GM23338 (cell line): ENCODE results near the gene EEF1G. TPM values are rescaled to one million over a fixed set of nuclear protein-coding genes. Genes with fewer than 3 reads are reported as not detected.

ENCODE experiments used
- ATAC-seq: fragments of 200-7000 bp; cut with Tn5 transposase; 3 replicates; pipeline ENCODE4 v1.9.1; 2020
- DNase-seq: peaks from one replicate; pipeline ENCODE4 v3.0.0-alpha.2; 2015; ENCODE audit warnings: low spot score
- H2AFZ ChIP-seq: fragments of 200-600 bp; sonication (generic); 2 replicates; pipeline ENCODE4 v1.8.0; 2016; ENCODE audit warnings: antibody characterized with exemption, mild to moderate bottlenecking, moderate library complexity
- H3F3A ChIP-seq: fragments of 200-600 bp; sonication (generic); replicated peaks from 2 replicates; pipeline ENCODE4 v1.8.0; 2017; ENCODE audit warnings: antibody characterized with exemption, mixed run types, low read depth
- H3K27ac ChIP-seq: fragments of 200-600 bp; sonication (generic); 2 replicates; pipeline ENCODE4 v1.6.1; 2016; ENCODE audit warnings: low read depth
- H3K27me3 ChIP-seq: fragments of 200-600 bp; sonication (generic); 2 replicates; pipeline ENCODE4 v1.8.0; 2016; ENCODE audit warnings: mild to moderate bottlenecking, mixed run types, moderate library complexity; ENCODE audit not compliant: insufficient read depth
- H3K36me3 ChIP-seq: fragments of 200-600 bp; sonication (generic); 2 replicates; pipeline ENCODE4 v1.8.0; 2016; ENCODE audit warnings: mild to moderate bottlenecking; ENCODE audit not compliant: insufficient read depth
- H3K4me1 ChIP-seq: fragments of 200-600 bp; sonication (generic); 2 replicates; pipeline ENCODE4 v1.8.0; 2016; ENCODE audit warnings: mild to moderate bottlenecking, moderate library complexity; ENCODE audit not compliant: insufficient read depth
- H3K4me2 ChIP-seq: fragments of 200-600 bp; sonication (generic); 2 replicates; pipeline ENCODE4 v1.7.1; 2017; ENCODE audit warnings: mixed run types
- H3K4me3 ChIP-seq: fragments of 200-600 bp; sonication (generic); 2 replicates; pipeline ENCODE4 v1.6.1; 2016; ENCODE audit warnings: mixed run types
- H3K79me2 ChIP-seq: fragments of 200-600 bp; sonication (generic); replicated peaks from 2 replicates; pipeline ENCODE4 v1.8.0; 2017; ENCODE audit warnings: mild to moderate bottlenecking; ENCODE audit not compliant: insufficient read depth
- H3K9me2 ChIP-seq: fragments of 200-600 bp; sonication (generic); 2 replicates; pipeline ENCODE4 v1.8.0; 2017; ENCODE audit not compliant: insufficient read depth
- H4K20me1 ChIP-seq: fragments of 200-600 bp; sonication (generic); replicated peaks from 2 replicates; pipeline ENCODE4 v1.8.0; 2017; ENCODE audit warnings: mild to moderate bottlenecking; ENCODE audit not compliant: insufficient read depth
- H3K27ac Mint-ChIP-seq: 2 replicates; pipeline ENCODE4 v1.8.0; 2020; ENCODE audit warnings: inconsistent platforms, mild to moderate bottlenecking, moderate library complexity, mixed read lengths
- H3K27me3 Mint-ChIP-seq: 3 replicates; pipeline ENCODE4 v1.8.0; 2022; ENCODE audit warnings: low read depth, mild to moderate bottlenecking, moderate library complexity, mixed read lengths, inconsistent platforms; ENCODE audit not compliant: insufficient read depth, poor library complexity
- H3K36me3 Mint-ChIP-seq: 3 replicates; pipeline ENCODE4 v1.8.0; 2021; ENCODE audit warnings: low read depth, mild to moderate bottlenecking, inconsistent platforms, moderate library complexity, mixed read lengths
- H3K4me1 Mint-ChIP-seq: 3 replicates; pipeline ENCODE4 v1.8.0; 2020; ENCODE audit warnings: mild to moderate bottlenecking, inconsistent platforms, mixed read lengths
- H3K4me3 Mint-ChIP-seq: 3 replicates; pipeline ENCODE4 v1.8.0; 2021; ENCODE audit warnings: moderate library complexity, mild to moderate bottlenecking, inconsistent platforms, mixed read lengths
- H3K9me3 Mint-ChIP-seq: 3 replicates; pipeline ENCODE4 v1.8.0; 2020; ENCODE audit warnings: moderate library complexity, mild to moderate bottlenecking, inconsistent platforms, mixed read lengths
- EZH2 ChIP-seq: fragments of 200-600 bp; sonication (generic); IDR thresholded peaks from one replicate; pipeline ENCODE4 v1.8.0; 2017; ENCODE audit warnings: antibody characterized with exemption, mild to moderate bottlenecking, low read depth; ENCODE audit not compliant: unreplicated experiment
- EZH2phosphoT487 ChIP-seq: fragments of 200-600 bp; sonication (generic); IDR thresholded peaks from one replicate; pipeline ENCODE4 v1.8.1; 2018; ENCODE audit warnings: antibody characterized with exemption; ENCODE audit not compliant: unreplicated experiment
- STAT1 ChIP-seq: IDR thresholded peaks from one replicate; pipeline ENCODE4 v1.6.1; 2016; ENCODE audit warnings: antibody characterized with exemption; ENCODE audit not compliant: unreplicated experiment
- polyA plus RNA-seq: library from polyadenylated mRNA; unstranded; fragments of >200 nt; fragmentation: Nextera tagmentation; extraction: Ambion mirVana; gene quantifications from 2 replicates; pipeline ENCODE4 v1.2.1, GENCODE V29; 2016
- total RNA-seq: library from RNA; depleted of rRNA; stranded (reverse); fragments of >200 nt; shearing (Covaris generic); gene quantifications from 2 replicates; pipeline ENCODE4 v1.2.3, GENCODE V29; 2014
- TF ChIP-seq, protein P1 (sequence below): fragments of 250-450 bp; sonication (Bioruptor Pico); IDR thresholded peaks from 2 replicates; pipeline ENCODE4 v1.5.0; 2020; ENCODE audit warnings: mild to moderate bottlenecking, moderate library complexity
- TF ChIP-seq, protein P2 (sequence below), 2 experiments: fragments of 200-600 bp in 1 of 2; sonication (generic) in 1 of 2; conservative IDR thresholded peaks; 2 replicates each; pipeline versions ENCODE4 v1.5.1 to v1.6.1; 2016 to 2017; ENCODE audit warnings: antibody characterized with exemption in 2 of 2, low read depth in 2 of 2, mild to moderate bottlenecking in 2 of 2, moderate library complexity in 1 of 2

The EEF1G gene
- total and polyA plus RNA-seq, 2 experiments from 2014 or later: 696 to 1,316 TPM

DNA sequence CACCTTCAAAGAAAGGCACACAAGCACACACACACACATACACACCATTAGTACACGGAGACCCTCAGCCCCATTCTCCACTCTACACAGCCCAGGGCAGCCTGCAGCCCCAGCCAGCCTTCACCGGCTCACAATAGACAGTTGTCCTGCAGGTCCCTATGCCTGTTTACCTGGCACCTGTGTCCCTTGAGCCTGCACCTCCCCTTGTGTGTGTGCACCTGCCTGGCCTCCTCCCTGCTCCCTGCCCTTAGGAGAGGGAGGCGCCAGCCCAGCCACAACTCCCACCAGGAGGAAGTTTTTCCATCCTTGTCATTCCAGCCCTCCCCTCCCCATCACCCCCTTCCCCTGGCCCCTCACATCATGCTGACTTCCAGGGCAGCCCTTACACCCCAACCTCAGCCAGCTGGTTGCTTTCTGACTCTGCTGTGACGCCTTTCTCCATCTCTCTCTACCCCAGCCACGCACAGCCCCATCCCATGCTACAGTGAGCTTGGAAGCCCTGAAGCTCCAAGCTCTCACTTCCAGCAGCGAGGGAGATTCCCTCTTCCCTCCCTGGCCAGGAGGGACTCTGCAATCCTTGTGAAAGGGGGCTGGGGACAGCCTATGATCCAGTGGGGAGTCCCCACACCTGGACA, 31.5 kb downstream of the EEF1G start (continued):
- no peak for TF ChIP-seq STAT1
- TF ChIP-seq, protein P1, sequence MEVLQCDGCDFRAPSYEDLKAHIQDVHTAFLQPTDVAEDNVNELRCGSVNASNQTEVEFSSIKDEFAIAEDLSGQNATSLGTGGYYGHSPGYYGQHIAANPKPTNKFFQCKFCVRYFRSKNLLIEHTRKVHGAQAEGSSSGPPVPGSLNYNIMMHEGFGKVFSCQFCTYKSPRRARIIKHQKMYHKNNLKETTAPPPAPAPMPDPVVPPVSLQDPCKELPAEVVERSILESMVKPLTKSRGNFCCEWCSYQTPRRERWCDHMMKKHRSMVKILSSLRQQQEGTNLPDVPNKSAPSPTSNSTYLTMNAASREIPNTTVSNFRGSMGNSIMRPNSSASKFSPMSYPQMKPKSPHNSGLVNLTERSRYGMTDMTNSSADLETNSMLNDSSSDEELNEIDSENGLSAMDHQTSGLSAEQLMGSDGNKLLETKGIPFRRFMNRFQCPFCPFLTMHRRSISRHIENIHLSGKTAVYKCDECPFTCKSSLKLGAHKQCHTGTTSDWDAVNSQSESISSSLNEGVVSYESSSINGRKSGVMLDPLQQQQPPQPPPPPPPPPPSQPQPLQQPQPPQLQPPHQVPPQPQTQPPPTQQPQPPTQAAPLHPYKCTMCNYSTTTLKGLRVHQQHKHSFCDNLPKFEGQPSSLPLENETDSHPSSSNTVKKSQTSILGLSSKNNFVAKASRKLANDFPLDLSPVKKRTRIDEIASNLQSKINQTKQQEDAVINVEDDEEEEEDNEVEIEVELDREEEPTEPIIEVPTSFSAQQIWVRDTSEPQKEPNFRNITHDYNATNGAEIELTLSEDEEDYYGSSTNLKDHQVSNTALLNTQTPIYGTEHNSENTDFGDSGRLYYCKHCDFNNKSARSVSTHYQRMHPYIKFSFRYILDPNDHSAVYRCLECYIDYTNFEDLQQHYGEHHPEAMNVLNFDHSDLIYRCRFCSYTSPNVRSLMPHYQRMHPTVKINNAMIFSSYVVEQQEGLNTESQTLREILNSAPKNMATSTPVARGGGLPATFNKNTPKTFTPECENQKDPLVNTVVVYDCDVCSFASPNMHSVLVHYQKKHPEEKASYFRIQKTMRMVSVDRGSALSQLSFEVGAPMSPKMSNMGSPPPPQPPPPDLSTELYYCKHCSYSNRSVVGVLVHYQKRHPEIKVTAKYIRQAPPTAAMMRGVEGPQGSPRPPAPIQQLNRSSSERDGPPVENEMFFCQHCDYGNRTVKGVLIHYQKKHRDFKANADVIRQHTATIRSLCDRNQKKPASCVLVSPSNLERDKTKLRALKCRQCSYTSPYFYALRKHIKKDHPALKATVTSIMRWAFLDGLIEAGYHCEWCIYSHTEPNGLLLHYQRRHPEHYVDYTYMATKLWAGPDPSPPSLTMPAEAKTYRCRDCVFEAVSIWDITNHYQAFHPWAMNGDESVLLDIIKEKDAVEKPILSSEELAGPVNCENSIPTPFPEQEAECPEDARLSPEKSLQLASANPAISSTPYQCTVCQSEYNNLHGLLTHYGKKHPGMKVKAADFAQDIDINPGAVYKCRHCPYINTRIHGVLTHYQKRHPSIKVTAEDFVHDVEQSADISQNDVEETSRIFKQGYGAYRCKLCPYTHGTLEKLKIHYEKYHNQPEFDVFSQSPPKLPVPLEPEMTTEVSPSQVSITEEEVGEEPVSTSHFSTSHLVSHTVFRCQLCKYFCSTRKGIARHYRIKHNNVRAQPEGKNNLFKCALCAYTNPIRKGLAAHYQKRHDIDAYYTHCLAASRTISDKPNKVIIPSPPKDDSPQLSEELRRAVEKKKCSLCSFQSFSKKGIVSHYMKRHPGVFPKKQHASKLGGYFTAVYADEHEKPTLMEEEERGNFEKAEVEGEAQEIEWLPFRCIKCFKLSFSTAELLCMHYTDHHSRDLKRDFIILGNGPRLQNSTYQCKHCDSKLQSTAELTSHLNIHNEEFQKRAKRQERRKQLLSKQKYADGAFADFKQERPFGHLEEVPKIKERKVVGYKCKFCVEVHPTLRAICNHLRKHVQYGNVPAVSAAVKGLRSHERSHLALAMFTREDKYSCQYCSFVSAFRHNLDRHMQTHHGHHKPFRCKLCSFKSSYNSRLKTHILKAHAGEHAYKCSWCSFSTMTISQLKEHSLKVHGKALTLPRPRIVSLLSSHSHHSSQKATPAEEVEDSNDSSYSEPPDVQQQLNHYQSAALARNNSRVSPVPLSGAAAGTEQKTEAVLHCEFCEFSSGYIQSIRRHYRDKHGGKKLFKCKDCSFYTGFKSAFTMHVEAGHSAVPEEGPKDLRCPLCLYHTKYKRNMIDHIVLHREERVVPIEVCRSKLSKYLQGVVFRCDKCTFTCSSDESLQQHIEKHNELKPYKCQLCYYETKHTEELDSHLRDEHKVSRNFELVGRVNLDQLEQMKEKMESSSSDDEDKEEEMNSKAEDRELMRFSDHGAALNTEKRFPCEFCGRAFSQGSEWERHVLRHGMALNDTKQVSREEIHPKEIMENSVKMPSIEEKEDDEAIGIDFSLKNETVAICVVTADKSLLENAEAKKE (CRISPR knock-in tag): no peak
- no peak for TF ChIP-seq EZH2
- TF ChIP-seq, protein P2, sequence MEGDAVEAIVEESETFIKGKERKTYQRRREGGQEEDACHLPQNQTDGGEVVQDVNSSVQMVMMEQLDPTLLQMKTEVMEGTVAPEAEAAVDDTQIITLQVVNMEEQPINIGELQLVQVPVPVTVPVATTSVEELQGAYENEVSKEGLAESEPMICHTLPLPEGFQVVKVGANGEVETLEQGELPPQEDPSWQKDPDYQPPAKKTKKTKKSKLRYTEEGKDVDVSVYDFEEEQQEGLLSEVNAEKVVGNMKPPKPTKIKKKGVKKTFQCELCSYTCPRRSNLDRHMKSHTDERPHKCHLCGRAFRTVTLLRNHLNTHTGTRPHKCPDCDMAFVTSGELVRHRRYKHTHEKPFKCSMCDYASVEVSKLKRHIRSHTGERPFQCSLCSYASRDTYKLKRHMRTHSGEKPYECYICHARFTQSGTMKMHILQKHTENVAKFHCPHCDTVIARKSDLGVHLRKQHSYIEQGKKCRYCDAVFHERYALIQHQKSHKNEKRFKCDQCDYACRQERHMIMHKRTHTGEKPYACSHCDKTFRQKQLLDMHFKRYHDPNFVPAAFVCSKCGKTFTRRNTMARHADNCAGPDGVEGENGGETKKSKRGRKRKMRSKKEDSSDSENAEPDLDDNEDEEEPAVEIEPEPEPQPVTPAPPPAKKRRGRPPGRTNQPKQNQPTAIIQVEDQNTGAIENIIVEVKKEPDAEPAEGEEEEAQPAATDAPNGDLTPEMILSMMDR (conservative IDR thresholded peaks at IDR 0.05; ENCODE audit: low read depth in 2 of 2): no peak

DNA sequence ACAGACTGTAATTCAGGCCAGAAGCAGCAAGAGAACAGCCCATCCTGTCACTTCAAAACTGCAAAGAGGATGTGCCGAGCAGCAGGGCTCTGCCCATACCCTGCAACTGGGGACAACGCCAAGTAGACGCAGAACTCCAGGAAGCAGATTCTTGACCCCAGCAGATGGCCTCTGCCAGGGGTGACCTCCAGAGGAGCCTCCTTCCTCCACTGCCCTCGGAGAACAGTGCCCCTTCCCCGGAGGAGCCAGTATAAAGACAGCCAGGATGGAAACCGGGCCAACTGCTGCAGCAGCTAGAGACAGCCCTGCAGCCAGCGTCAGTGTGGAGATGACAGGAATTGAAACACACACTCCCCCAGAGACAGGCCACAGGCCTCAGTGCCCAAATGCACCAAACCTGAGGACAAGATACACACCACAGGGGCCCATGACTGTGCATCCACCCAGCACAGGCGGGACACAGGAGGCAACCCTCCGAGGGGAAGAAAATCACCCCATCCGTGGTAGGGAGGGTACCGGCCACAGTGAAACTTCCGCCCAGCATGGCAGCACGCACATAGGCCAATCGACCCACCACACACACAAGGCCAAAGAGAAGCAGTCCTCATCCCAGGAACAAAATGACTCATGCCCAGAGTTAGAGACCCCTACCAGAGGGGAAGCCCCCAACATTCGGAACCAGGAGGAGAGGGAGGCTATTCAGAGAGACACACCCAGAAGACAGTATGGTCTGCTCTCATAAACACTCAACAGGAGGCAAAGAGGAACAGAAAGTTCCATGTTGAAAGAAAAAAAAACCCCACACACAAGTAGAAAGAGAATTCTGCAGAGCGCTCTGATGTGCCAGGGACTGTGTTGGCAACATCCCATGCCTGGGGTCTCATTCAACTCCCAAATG, 32.6 kb downstream of the EEF1G start:
- Histone ChIP-seq H2AFZ (no peak overlapping the region), H3K27me3 (peaks cover 49% of the 10 kb centered on the region), H3K79me2 (no peaks in the 10 kb centered on the region), H3K4me1 (peaks cover 32% of the 10 kb centered on the region; the same call in 1 of the 2 replicates), H3K4me3 (no peak overlapping the region), H3K4me2 (no peak overlapping the region), H3K27ac (no peak overlapping the region), H3K9me2 (no peaks in the 10 kb centered on the region), H4K20me1 (no peaks in the 10 kb centered on the region), H3K36me3 (no peaks in the 10 kb centered on the region), H3F3A (0 out of 2 replicates have a peak, but pooled peaks cover 3% of the 10 kb centered on the region)
- H3K9me3 Mint-ChIP-seq: no peaks in the 10 kb centered on the region
- no peak for ATAC-seq
- peaks cover 47% of the 10 kb centered on the region for H3K27me3 Mint-ChIP-seq
- H3K4me1 Mint-ChIP-seq: peaks cover 54% of the 10 kb centered on the region
- no peak overlapping the region; the same call in 2 of the 3 replicates for H3K4me3 Mint-ChIP-seq
- DNase-seq: no peak
- no peak overlapping the region for H3K27ac Mint-ChIP-seq
- no peaks in the 10 kb centered on the region for H3K36me3 Mint-ChIP-seq
- no peak for TF ChIP-seq EZH2phosphoT487
